Panc1 (cell line): Measurements from ENCODE around the gene PIK3R1. TPM values are rescaled to one million over a fixed set of nuclear protein-coding genes. Genes with fewer than 3 reads are reported as not detected.

ENCODE experiments used
- ATAC-seq: fragments of 200-7000 bp; cut with Tn5 transposase; 2 replicates; pipeline ENCODE4 v1.9.1; 2020; ENCODE audit warnings: mild to moderate bottlenecking, moderate library complexity
- BruUV-seq: library from RNA; stranded (reverse); fragments of 400-500 nt; replicated peaks from 2 replicates; lab custom pipeline; 2021; lab: Mats Ljungman, UMichigan
- CTCF ChIA-PET: fragments of 300-600 bp; sonication (Branson Sonifier 250); formaldehyde crosslinking; loops from one replicate; lab custom pipeline; 2022; ENCODE audit warnings: antibody characterized with exemption; lab: Charles Lee
- POLR2A ChIA-PET: fragments of 300-600 bp; sonication (Branson Sonifier 250); formaldehyde crosslinking; loops from one replicate; lab custom pipeline; 2022; ENCODE audit warnings: antibody characterized with exemption; lab: Charles Lee
- DNase-seq: peaks from one replicate; pipeline ENCODE4 v3.0.0-alpha.2; 2010; ENCODE audit warnings: low read depth, low spot score
- H3K27ac ChIP-seq: 2 replicates; pipeline ENCODE4 v1.5.1; 2011; ENCODE audit warnings: mild to moderate bottlenecking, low read length, inconsistent platforms
- H3K27me3 ChIP-seq: fragments of 200-500 bp; sonication (Bioruptor generic); 2 replicates; pipeline ENCODE4 v1.6.0; 2014; ENCODE audit warnings: low read length, inconsistent platforms; ENCODE audit not compliant: control insufficient read depth, insufficient read depth
- H3K36me3 ChIP-seq: fragments of 200-500 bp; sonication (Bioruptor generic); 2 replicates; pipeline ENCODE4 v1.5.1; 2014; ENCODE audit warnings: inconsistent platforms, mild to moderate bottlenecking, low read length, moderate library complexity; ENCODE audit not compliant: control insufficient read depth, insufficient read depth
- H3K4me1 ChIP-seq: 2 replicates; pipeline ENCODE4 v1.5.1; 2011; ENCODE audit warnings: inconsistent platforms, mild to moderate bottlenecking, low read length, moderate library complexity; ENCODE audit not compliant: control insufficient read depth, insufficient read depth
- H3K4me3 ChIP-seq, 2 experiments: 2 replicates each; pipeline ENCODE4 v1.5.1; 2011 to 2012; ENCODE audit warnings: low read depth in 2 of 2, low read length in 2 of 2, mild to moderate bottlenecking in 2 of 2, inconsistent platforms in 1 of 2, moderate library complexity in 1 of 2
- H3K9me3 ChIP-seq: fragments of 200-500 bp; sonication (Bioruptor generic); 2 replicates; pipeline ENCODE4 v1.5.1; 2014; ENCODE audit warnings: low read depth, mild to moderate bottlenecking, inconsistent platforms, low read length, moderate library complexity; ENCODE audit not compliant: control insufficient read depth, insufficient read depth
- CTCF ChIP-seq: fragments of 450-650 bp; IDR thresholded peaks from 2 replicates; pipeline ENCODE4 v1.5.1; 2017; ENCODE audit warnings: mild to moderate bottlenecking
- POLR2AphosphoS5 ChIP-seq: IDR thresholded peaks from 2 replicates; pipeline ENCODE4 v1.6.1; 2012; ENCODE audit warnings: mild to moderate bottlenecking, low read depth, low read length, moderate library complexity
- REST ChIP-seq, 2 experiments: IDR thresholded peaks; 2 replicates each; pipeline ENCODE4 v1.6.1; 2011 to 2012; ENCODE audit warnings: low read depth in 2 of 2, control low read depth in 1 of 2, low read length in 1 of 2, mild to moderate bottlenecking in 1 of 2, moderate library complexity in 1 of 2; ENCODE audit not compliant: insufficient read depth in 1 of 2
- SIN3A ChIP-seq: IDR thresholded peaks from 2 replicates; pipeline ENCODE4 v1.6.1; 2012; ENCODE audit warnings: low read depth, mild to moderate bottlenecking, low read length, moderate library complexity, borderline replicate concordance; ENCODE audit not compliant: insufficient read depth
- TCF7L2 ChIP-seq: IDR thresholded peaks from 2 replicates; pipeline ENCODE4 v1.6.1; 2011; ENCODE audit warnings: mild to moderate bottlenecking, low read depth, low read length, inconsistent platforms
- in situ Hi-C: cut with HindIII; loops from 2 replicates; pipeline ENCODE4 v1.10.0; 2016; ENCODE audit warnings: low sequenced_read_pairs, low pct_unique_long_range_greater_than_20kb
- intact Hi-C: fragments of 100-400 bp; cut with micrococcal nuclease; formaldehyde crosslinking; loops from one replicate; pipeline ENCODE4 v1.10.0; 2022; ENCODE audit not compliant: unreplicated experiment
- total RNA-seq: library from RNA; stranded (reverse); gene quantifications from one replicate; pipeline ENCODE4 v1.2.1, GENCODE V29; 2021; ENCODE audit not compliant: unreplicated experiment

Gene PIK3R1
- total RNA-seq, 1 experiment from 2014 or later: 23.4 TPM

GRCh38 chr5:68304421-68305052 is 89.0 kb downstream of the PIK3R1 start:
- Histone ChIP-seq H3K4me3 (no peak overlapping the region), H3K9me3 (no peaks in the 10 kb centered on the region), H3K27me3 (no peaks in the 10 kb centered on the region), H3K4me1 (no peaks in the 10 kb centered on the region), H3K36me3 (no peaks in the 10 kb centered on the region), H3K27ac (no peak overlapping the region)
- in situ Hi-C loops (no loop called here), intact Hi-C loops (no loop called here)
- ChIA-PET POLR2A (no interaction called here), CTCF (no interaction called here)
- ATAC-seq (no peak), DNase-seq (no peak)
- no TSS peak for BruUV-seq
- TF ChIP-seq REST (IDR thresholded peaks at IDR 0.05; ENCODE audit: insufficient read depth in 1 of 2, low read depth in 2 of 2, low read length in 1 of 2) (no peak), TCF7L2 (no peak), CTCF (no peak), POLR2AphosphoS5 (no peak), SIN3A (no peak)

DNA sequence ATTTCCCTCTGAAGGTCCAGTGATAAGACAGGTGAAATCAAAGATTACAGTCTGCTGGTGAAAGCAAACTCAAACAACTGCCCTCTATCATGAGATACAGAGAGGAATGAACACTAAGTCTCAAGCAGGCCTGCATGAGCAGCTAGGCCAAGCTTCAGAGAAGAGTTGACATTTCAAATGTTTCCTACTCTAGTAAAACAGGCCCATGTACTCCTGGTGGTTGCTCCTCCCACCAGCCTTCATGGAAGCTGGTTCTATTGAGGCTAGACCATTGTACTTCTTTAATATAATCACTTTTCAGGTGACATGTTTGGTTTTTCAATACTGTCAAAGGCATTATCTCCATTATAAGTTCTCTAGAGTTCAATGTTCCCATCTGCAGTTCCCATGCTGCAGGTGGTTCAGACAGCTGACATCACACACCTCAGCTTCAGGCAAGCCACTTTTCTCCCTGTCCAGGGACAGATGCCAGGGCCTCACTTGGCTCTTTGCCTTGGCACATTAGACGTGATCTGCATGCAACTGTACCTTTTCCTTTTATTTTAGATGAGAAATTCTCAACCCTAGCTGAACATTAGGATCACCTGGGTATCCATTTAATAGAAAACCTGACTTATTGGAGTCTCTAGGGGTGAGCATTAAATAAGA is 89.8 kb downstream of the PIK3R1 start:
- CTCF ChIA-PET: no interaction called here
- in situ Hi-C loops: no loop called here

More for the DNA sequence above, 89.8 kb downstream of the PIK3R1 start:
- Histone ChIP-seq H3K4me1 (no peaks in the 10 kb centered on the region), H3K36me3 (no peaks in the 10 kb centered on the region), H3K27ac (no peak overlapping the region), H3K27me3 (no peaks in the 10 kb centered on the region), H3K4me3 (no peak overlapping the region), H3K9me3 (no peaks in the 10 kb centered on the region)
- BruUV-seq: no TSS peak
- no peak for DNase-seq
- no peak for ATAC-seq
- intact Hi-C loops: no loop called here
- POLR2A ChIA-PET: no interaction called here
- TF ChIP-seq REST (IDR thresholded peaks at IDR 0.05; ENCODE audit: insufficient read depth in 1 of 2, low read depth in 2 of 2, low read length in 1 of 2) (no peak), CTCF (no peak)
